HG03558 (cell line): ENCODE measurements around the gene LHCGR.

ENCODE experiments used
- ATAC-seq: cut with Tn5 transposase; IDR thresholded peaks from one replicate; pipeline ENCODE4 v1.9.1; 2021; ENCODE audit warnings: moderate number of reproducible peaks; ENCODE audit not compliant: unreplicated experiment; ENCODE audit errors: extremely low read depth

LHCGR gene

GRCh38 chr2:48755473-48755872 lies at the start of gene LHCGR:
Gene LHCGR, minus strand, starts transcription at chr2:48755724. Its CDS starts 53 bp downstream, at chr2:48755671.
- no peak for ATAC-seq

- ATAC-seq = no peak
Measured at GRCh38 chr2:48799601-48800000, 44.1 kb upstream of the LHCGR start.

GRCh38 chr2:48795065-48795464 lies 39.5 kb upstream of the LHCGR start:
- no peak for ATAC-seq

GRCh38 chr2:48793671-48794070 lies 38.1 kb upstream of the LHCGR start:
- no peak for ATAC-seq

GRCh38 chr2:48792030-48792429 lies 36.5 kb upstream of the LHCGR start:
- no peak for ATAC-seq

GRCh38 chr2:48790407-48791170 lies 35.1 kb upstream of the LHCGR start:
- no peak for ATAC-seq

- ATAC-seq = no peak
Measured at GRCh38 chr2:48787580-48787979, 32.1 kb upstream of the LHCGR start.

GRCh38 chr2:48781366-48781765 lies 25.8 kb upstream of the LHCGR start:
- ATAC-seq = no peak

GRCh38 chr2:48779019-48779716 lies 23.6 kb upstream of the LHCGR start:
- ATAC-seq = no peak

- ATAC-seq = no peak
Measured at GRCh38 chr2:48774251-48774650, 18.7 kb upstream of the LHCGR start.

GRCh38 chr2:48771241-48772014 lies 15.9 kb upstream of the LHCGR start:
- ATAC-seq = no peak

- ATAC-seq = no peak
Measured at GRCh38 chr2:48770181-48770580, 14.7 kb upstream of the LHCGR start.

- ATAC-seq = no peak
Measured at GRCh38 chr2:48768669-48769068, 13.1 kb upstream of the LHCGR start.

GRCh38 chr2:48767330-48767729 lies 11.8 kb upstream of the LHCGR start:
- no peak for ATAC-seq

GRCh38 chr2:48760826-48761225 lies 5.3 kb upstream of the LHCGR start:
- ATAC-seq = no peak

- ATAC-seq = no peak
Measured at GRCh38 chr2:48759682-48760081, 4.2 kb upstream of the LHCGR start.

- ATAC-seq = no peak
Measured at GRCh38 chr2:48756289-48756688, 765 bp upstream of the LHCGR start.

- no peak for ATAC-seq
Measured at GRCh38 chr2:48754874-48755273, 650 bp downstream of the LHCGR start.

- no peak for ATAC-seq
Measured at GRCh38 chr2:48753228-48753627, 2.3 kb downstream of the LHCGR start.

- peak; percentile 36 for ATAC-seq
Measured at GRCh38 chr2:48750128-48750739, 5.3 kb downstream of the LHCGR start.
